Ectodermal cell (in vitro differentiated cells): ENCODE results near the gene KAT7.

Source experiments
- H3K27ac ChIP-seq: 2 replicates; pipeline ENCODE4 v1.7.0; 2013; ENCODE audit warnings: mild to moderate bottlenecking, low read depth, low read length; ENCODE audit not compliant: insufficient read depth, poor library complexity, severe bottlenecking
- H3K27me3 ChIP-seq: 2 replicates; pipeline ENCODE4 v1.7.0; 2013; ENCODE audit warnings: mild to moderate bottlenecking, low read length; ENCODE audit not compliant: insufficient read depth, control insufficient read depth, poor library complexity, severe bottlenecking
- H3K36me3 ChIP-seq: one replicate; pipeline ENCODE4 v1.7.0; 2013; ENCODE audit warnings: low read length; ENCODE audit not compliant: control insufficient read depth, insufficient read depth
- H3K4me1 ChIP-seq: one replicate; pipeline ENCODE4 v1.7.0; 2013; ENCODE audit warnings: low read length; ENCODE audit not compliant: control insufficient read depth, insufficient read depth
- H3K4me3 ChIP-seq: 2 replicates; pipeline ENCODE4 v1.7.0; 2013; ENCODE audit warnings: low read depth, low read length, control low read depth; ENCODE audit not compliant: insufficient read depth
- H3K9me3 ChIP-seq: 2 replicates; pipeline ENCODE4 v1.7.0; 2013; ENCODE audit warnings: mild to moderate bottlenecking, low read length, moderate library complexity; ENCODE audit not compliant: control insufficient read depth
- WGBS, 2 experiments: methylation state at CpG; one replicate each; pipeline ENCODE4 v1.1.7; 2013; ENCODE audit warnings: missing lambda C conversion rate in 2 of 2; 5-methylcytosine and 5-hydroxymethylcytosine counted together

Gene KAT7

DNA sequence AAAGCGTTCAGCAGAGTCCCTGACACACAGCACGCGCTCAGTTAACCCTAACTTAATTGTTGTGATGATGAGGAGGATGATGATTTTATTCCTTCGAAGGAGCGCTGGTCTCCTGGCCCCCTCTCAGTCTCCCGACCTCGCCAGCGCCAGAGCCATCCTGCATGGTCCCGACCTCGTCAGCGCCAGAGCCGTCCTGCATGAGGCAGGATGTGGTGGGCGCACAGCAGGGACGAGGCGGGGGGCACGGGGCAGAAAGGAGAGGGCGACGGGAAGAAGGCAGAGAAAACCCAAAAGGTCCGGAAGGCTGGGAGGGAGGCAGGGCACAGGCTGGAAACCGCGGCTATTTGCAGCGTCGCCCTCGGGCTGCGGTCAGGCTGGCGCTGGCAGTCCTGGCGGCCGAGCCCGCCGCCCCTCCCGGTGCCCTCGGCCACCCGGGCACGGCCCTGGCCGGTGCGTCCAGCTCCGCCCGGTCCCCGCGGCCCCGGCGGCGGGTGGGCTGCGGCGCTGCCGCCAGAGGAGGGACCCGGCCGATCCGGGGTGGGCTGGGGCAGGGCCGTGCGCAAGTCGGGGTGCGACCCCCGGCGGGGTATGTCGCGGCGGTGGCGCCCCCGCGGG lies 62.4 kb downstream of the KAT7 start:
- Histone ChIP-seq H3K27me3 (peaks cover 46% of the 10 kb centered on the region), H3K4me1 (peaks cover 16% of the 10 kb centered on the region), H3K4me3 (peak overlapping the region; percentile 36), H3K36me3 (no peaks in the 10 kb centered on the region), H3K9me3 (no peaks in the 10 kb centered on the region), H3K27ac (no peak overlapping the region)
- 2 to 3% methylated on average over 61 of the region's 61 CpGs for WGBS, 2 experiments

DNA sequence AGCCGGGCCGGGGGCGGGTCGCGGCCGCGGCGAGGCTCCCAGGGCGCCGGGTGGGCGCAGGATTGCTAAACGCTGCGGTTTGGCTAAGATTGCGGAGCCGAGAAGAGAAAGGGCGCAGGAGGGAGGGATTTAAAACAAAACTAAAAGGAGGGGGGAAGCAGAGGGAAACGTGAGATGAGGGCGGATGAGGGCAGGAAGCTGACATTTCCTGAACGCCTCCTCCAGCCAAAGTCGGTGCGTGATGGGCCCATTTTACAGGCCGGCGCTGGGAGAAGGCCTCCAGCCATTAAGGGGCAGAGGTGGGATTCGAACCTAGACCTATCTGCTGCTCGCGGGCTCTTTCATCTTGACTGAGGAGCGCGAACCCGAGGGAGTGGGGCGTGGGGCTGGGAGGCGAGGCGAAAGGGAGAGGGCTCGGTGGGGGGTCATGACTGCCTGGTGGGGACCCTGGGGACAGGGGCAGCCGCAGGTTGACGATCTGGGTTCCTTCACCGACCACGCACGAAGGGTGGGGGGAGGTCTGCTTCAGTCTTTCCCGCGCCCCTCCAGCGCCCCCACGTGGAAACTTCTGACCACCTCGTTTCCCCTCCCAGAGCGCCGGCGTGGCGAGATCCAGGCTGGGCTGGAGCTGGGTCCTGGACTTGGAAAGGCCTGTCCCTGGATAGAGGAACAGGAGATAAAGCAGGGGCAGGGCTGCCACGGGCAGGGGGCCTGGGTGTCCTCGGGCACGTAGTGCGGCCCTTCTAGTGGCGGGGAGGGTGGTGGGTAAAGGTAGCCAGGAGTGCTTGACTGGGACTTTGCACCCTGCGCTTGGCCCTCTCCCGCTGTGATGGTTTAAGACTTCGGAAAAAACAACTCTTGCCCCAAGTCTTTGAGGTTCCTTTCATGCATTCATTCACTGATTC lies 63.2 kb downstream of the KAT7 start:
- Histone ChIP-seq H3K4me3 (peak overlapping the region; percentile 36), H3K27me3 (peaks cover 46% of the 10 kb centered on the region), H3K36me3 (no peaks in the 10 kb centered on the region), H3K9me3 (no peaks in the 10 kb centered on the region), H3K4me1 (peaks cover 16% of the 10 kb centered on the region), H3K27ac (no peak overlapping the region)
- 8% methylated on average over 55 of the region's 55 CpGs for WGBS, 2 experiments

DNA sequence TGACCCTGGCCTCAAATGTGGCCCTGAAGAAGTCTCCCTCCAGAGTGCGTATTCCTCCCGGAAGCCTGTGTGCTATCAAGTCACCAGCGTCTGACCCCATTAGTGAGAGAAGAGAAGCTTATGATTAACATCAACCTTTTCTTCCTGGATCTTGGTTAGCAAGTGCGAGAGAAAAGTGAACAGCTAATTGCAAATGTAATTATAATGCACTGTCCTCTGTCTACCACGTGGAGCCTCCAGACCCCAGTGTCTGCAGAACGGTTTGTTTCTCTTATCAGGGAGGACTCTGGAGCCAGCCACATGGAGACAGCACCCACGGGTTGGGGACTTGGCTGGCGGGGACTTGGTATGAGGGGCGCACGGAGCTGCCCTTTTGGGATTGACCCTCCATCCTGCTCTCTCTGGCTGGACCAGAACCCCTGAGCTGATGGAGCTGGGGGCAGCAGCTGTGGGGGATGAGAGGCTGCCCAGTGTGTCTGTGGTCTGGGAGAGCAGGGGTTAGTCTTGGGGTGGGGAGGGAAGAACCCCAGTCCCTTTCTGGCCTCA lies 65.1 kb downstream of the KAT7 start:
- WGBS, 2 experiments: 83 to 87% methylated on average over 10 of the region's 10 CpGs
- H3K27me3 ChIP-seq: peaks cover 46% of the 10 kb centered on the region

DNA sequence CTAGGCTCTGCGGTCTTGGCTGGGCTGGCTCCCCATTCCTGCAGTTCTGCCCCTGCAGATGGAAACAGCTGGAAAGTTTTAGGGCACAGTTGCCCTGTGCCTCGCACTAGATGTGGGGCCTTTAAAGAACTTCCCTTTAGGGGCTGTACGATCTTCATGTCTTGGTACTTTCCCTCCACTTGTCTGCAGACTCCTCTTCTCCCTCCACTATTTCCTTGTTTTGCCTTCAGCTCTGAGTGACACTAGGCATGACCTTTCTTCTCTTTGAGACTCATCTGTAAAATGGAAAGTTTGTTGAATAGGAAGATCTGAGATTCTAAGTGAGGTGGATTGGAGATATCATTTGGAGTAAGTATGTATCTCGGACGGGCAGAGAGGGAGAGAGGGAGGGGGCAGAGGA lies 65.6 kb downstream of the KAT7 start:
- WGBS, 2 experiments: 92 to 93% methylated on average over 5 of the region's 5 CpGs
- peaks cover 45% of the 10 kb centered on the region for H3K27me3 ChIP-seq
- H3K4me1 ChIP-seq: peaks cover 7% of the 10 kb centered on the region
- no peaks in the 10 kb centered on the region for H3K36me3 ChIP-seq
- H3K27ac ChIP-seq: no peak overlapping the region
- H3K4me3 ChIP-seq: no peak overlapping the region
- H3K9me3 ChIP-seq: no peaks in the 10 kb centered on the region

More for the DNA sequence above, 65.1 kb downstream of the KAT7 start:
- Histone ChIP-seq H3K4me1 (peaks cover 7% of the 10 kb centered on the region), H3K4me3 (no peak overlapping the region), H3K27ac (no peak overlapping the region), H3K9me3 (no peaks in the 10 kb centered on the region), H3K36me3 (no peaks in the 10 kb centered on the region)

DNA sequence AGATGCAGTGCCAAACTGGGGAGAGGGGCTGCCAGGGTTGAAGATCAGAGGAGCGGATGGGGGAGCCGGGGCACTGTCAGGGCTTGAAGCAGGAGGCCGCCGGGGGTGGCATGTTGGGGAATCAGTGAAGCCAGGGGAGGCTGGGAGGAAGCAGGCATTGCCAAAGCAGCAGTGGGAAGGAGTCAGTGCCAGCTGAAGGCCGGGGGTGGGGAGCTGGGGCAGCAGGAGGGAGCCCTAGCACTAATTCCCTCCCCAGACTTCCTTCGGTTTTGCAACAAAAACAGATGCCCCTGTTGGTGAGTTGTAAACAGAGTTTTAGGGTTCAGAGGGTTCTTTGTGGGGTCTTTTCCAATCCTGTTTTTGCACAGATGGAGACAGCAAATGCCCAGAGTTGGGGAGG lies 70.3 kb downstream of the KAT7 start:
- Histone ChIP-seq H3K4me1 (peaks cover 8% of the 10 kb centered on the region), H3K27ac (no peak overlapping the region), H3K4me3 (no peak overlapping the region), H3K27me3 (peaks cover 2% of the 10 kb centered on the region), H3K9me3 (no peaks in the 10 kb centered on the region), H3K36me3 (no peaks in the 10 kb centered on the region)
- WGBS, 2 experiments: 81 to 90% methylated on average over 6 of the region's 6 CpGs

DNA sequence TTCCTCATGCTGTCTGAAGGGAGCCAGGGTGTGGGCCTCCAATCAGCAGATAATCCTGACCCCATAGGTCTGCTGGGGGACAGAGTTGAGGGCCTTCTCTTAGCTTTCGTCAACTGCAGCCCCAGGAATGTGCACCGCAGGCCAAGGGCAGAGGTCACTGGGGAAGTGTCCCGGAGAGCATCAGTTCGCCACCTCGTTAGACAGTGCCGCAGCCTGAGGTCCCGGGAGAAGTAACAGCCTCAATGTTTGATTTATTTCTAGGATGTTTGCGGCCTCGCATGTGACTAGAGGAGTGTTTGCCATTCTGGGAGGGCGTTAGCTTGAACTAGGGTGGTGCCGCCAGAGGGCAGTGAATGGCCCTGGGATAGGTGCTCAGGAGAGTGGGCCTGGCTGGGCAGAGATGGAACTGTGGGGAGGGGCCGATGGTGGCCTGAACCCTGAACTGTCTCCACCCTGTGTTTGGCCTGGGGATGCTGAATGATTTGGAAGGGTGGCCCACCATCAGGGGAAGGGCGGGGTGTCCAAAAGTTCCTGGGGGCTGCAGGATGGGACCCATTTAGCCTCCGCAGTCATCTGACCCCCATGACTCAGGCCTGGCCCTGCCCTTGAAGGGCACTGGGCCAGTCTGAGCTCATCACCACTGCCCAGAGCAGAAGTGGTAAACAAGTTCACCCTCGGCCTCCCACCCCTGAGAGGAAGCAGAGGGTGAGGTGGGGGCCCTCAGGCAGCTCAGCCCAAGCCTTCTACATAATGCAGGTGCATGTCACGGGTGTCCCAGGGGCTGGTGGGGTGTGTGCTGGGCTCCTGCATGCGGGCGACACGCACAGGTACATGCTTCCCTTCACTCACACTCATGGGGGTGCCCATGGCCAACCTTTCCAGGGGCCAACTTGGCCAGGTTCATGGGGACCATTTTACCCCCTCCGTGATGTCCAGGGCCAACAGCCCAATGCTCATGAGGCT lies 71.8 kb downstream of the KAT7 start:
- 88 to 89% methylated on average over 20 of the region's 20 CpGs for WGBS, 2 experiments
- no peak overlapping the region for H3K4me3 ChIP-seq
- no peaks in the 10 kb centered on the region for H3K36me3 ChIP-seq
- no peaks in the 10 kb centered on the region for H3K27me3 ChIP-seq
- no peaks in the 10 kb centered on the region for H3K9me3 ChIP-seq
- H3K4me1 ChIP-seq: peaks cover 15% of the 10 kb centered on the region
- no peak overlapping the region for H3K27ac ChIP-seq

DNA sequence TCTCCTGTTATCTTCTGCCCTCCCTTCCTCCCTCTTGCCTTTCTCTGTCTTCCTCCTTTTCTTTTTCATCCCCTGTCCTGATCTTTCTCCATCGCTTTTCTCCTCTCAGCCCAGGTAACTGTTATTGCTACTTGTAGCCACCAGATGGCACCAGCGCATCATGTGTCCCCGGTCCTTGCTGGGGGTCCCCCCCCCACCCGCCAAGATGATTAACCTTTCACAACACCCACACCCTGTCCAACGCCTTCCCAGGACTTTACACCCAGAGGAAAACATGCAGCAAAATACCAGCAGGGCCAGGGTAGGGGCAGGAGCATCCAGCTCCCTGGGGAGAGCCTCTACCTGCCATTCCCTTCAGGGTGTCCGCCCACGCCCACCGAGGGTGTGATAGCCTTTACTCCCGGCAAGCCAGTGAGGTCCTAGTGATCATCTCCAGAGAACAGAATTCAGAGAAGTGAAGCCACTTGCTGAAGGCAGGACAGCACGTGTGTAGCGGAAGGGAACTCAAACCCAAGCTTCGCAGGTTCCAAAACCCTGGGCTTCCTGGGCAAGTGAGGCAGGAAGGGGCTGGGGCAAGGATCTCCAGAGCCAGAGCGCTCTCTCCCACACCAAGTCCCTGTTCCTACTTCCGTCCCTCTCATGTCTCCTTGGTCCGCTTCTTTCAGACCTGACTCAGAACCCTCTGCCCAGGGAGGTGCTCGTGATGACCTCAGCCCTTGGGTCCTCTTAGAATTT lies 72.8 kb downstream of the KAT7 start:
- H3K27me3 ChIP-seq: no peaks in the 10 kb centered on the region
- H3K4me1 ChIP-seq: peaks cover 26% of the 10 kb centered on the region
- H3K4me3 ChIP-seq: no peak overlapping the region
- H3K36me3 ChIP-seq: no peaks in the 10 kb centered on the region
- 50% methylated on average over 16 of the region's 16 CpGs for WGBS, 2 experiments
- H3K9me3 ChIP-seq: no peaks in the 10 kb centered on the region
- H3K27ac ChIP-seq: no peak overlapping the region

DNA sequence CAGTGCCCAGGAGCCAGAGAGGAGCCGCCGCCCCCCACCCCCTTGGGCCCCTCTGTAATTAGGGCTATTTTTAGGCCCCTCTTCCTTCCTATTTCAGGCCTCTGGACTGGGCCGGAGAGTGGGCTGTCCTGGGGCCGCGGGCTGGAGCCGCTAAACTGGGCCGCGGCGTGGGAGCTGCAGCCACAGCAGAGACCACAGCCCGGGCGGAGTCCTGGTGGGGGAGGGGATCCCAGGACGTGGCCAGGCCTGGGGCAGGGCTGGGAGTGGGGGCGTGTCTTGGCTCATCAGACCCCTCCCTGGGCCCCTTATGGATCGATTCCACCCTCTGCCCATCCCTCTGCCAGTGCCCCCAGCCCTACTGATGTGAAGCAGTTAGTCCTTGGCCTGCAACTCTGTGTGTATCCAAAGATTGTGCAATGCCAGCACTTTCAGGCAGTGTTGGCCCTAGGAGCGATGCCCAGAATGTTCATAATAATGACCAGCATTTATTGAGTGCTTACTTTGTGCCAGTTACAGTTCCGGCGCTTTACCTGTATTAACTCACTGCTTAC lies 74.4 kb downstream of the KAT7 start:
- no peaks in the 10 kb centered on the region for H3K9me3 ChIP-seq
- H3K4me1 ChIP-seq: peaks cover 27% of the 10 kb centered on the region
- H3K27me3 ChIP-seq: no peaks in the 10 kb centered on the region
- no peak overlapping the region for H3K4me3 ChIP-seq
- 73 to 78% methylated on average over 17 of the region's 17 CpGs for WGBS, 2 experiments
- no peaks in the 10 kb centered on the region for H3K36me3 ChIP-seq
- H3K27ac ChIP-seq: no peak overlapping the region

DNA sequence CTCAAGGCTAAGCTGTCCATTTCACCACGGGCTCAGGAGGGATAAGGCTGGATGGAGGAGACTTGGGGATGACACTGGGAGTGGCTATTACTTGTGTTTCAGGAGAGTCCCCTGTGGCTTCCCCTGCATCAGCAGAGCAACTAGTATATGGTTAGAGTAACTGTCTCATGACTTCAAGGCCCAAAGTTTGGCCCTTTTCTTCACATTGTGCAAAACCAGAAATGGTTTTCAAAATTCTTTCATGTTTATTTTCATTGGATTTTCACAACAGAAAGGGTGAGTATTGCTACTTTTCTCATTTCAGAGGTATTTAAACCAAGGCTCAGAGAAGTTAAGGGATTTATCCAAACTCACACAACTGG lies 77.5 kb downstream of the KAT7 start:
- Histone ChIP-seq H3K4me1 (peaks cover 39% of the 10 kb centered on the region), H3K9me3 (no peaks in the 10 kb centered on the region), H3K36me3 (no peaks in the 10 kb centered on the region), H3K27me3 (no peaks in the 10 kb centered on the region), H3K27ac (peak overlapping the region; percentile 91), H3K4me3 (no peak overlapping the region)
- WGBS, 2 experiments: 0% methylated on average over 1 of the region's 1 CpG
